GM12865 (cell line): ENCODE results near the gene RFPL1.

Experiments used
- DNase-seq: peaks from one replicate; pipeline ENCODE4 v3.0.0; 2010; ENCODE audit warnings: low read depth
- H3K4me3 ChIP-seq: 2 replicates; pipeline ENCODE4 v1.5.1; 2011; ENCODE audit warnings: mild to moderate bottlenecking, low read depth, low read length, control low read depth
- TF ChIP-seq, protein P1 (sequence below): IDR thresholded peaks from 2 replicates; pipeline ENCODE4 v1.5.1; 2011; ENCODE audit warnings: low read length, control low read depth, low read depth, inconsistent platforms; ENCODE audit not compliant: insufficient read depth; ENCODE audit errors: missing control alignments

Gene RFPL1

DNA sequence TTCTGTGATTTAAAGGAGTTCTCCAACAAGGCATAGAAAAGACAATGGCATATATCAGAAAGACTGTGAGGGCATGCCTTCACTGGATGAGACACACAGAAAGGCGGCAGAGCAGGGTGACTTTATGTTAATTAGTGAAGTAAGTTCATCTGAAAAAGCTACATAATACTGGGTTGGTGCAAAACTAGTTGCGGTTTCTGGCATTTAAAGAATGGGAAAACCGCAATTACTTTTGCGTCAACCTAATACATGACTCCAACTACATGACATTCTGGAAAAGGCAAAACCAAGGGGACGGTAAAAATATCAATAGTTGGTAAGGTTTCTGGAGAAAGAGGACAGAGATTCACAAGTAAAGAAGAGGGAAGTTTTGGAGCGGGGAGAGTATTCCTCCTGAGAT lies 5.1 kb downstream of the RFPL1 start:
- no peak overlapping the region for H3K4me3 ChIP-seq
- no peak for DNase-seq

GRCh38 chr22:29443861-29444792 lies 5.7 kb downstream of the RFPL1 start:
- DNase-seq = no peak
- TF ChIP-seq, protein P1, sequence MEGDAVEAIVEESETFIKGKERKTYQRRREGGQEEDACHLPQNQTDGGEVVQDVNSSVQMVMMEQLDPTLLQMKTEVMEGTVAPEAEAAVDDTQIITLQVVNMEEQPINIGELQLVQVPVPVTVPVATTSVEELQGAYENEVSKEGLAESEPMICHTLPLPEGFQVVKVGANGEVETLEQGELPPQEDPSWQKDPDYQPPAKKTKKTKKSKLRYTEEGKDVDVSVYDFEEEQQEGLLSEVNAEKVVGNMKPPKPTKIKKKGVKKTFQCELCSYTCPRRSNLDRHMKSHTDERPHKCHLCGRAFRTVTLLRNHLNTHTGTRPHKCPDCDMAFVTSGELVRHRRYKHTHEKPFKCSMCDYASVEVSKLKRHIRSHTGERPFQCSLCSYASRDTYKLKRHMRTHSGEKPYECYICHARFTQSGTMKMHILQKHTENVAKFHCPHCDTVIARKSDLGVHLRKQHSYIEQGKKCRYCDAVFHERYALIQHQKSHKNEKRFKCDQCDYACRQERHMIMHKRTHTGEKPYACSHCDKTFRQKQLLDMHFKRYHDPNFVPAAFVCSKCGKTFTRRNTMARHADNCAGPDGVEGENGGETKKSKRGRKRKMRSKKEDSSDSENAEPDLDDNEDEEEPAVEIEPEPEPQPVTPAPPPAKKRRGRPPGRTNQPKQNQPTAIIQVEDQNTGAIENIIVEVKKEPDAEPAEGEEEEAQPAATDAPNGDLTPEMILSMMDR = no peak

More for the DNA sequence above, 5.1 kb downstream of the RFPL1 start:
- TF ChIP-seq, protein P1 = no peak

DNA sequence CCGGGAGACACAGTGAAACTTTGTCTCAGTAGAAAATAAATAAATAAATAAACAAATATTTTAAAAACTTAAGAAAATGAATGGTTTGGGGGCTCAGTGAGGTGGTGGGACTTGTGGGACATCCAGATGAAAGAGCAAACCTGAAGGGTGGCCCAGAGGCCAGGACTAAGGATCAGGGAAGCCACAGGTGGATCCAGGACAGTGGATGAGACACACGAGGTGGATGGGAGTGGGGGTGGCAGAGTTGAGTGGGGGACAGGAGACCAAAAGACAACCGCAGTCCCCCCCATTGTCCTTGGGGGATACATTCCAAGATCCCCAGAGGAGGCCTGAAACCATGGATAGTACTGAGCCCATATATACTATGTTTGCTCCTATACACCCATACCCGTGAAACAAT lies 7.1 kb downstream of the RFPL1 start:
- TF ChIP-seq, protein P1 = no peak
- H3K4me3 ChIP-seq = no peak overlapping the region
- DNase-seq = no peak

More at GRCh38 chr22:29443861-29444792, 5.7 kb downstream of the RFPL1 start:
- no peak overlapping the region for H3K4me3 ChIP-seq

DNA sequence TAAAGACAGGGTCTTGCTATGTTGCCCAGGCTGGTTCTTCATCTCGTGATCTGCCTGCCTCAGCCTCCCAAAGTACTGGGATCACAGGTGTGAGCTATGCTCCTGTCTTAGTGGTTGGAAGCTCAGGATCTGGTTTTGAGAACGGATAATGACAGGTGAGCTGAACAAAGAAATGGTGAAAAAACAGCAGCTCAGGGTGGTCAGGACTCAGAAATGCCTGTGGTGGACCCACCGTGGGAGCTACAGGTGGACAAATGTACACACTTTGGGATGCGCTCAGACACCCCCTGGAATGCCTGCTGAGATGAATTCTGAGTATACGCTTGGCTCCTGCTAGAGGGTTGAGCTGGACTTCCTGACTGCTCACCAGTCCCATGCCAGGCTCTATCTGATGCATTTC lies 9.5 kb downstream of the RFPL1 start:
- DNase-seq = no peak
- TF ChIP-seq, protein P1 = no peak
- no peak overlapping the region for H3K4me3 ChIP-seq

DNA sequence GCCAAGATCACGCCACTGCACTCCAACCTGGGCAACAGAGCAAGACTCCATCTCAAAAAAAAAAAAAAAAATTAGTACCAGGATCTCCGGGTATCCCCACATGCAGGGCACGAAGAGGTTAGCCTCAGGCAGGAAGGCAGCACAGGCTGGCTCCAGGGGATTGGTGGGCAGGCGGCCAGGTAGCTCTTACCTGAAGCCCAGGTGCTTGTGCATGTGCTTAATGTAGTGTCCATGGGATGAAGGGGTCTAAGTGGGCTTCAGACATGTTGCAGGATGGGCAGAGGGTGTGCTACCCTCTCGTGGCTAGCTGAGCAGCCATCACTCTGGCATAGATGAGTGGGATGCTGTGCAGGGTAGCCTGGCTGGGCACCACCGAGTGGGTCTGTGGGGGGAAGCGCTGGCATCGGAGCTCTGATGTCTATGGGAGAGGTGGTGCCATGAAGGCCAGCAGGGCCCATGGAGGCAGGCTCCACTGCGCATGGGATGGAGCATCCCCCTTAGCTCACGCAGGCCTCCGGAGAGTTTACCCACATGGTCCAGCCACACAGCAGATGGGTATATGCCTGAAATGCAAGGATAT lies 11.0 kb downstream of the RFPL1 start:
- no peak overlapping the region for H3K4me3 ChIP-seq
- DNase-seq = no peak
- TF ChIP-seq, protein P1 = no peak

- no peak for DNase-seq
- no peak overlapping the region for H3K4me3 ChIP-seq
- TF ChIP-seq, protein P1 = no peak
Measured at GRCh38 chr22:29450222-29450621, 11.8 kb downstream of the RFPL1 start.
